ENCODE measurements around the gene CACNA1B.

GRCh38 chr9:138064547-138064946 lies 187.0 kb downstream of the CACNA1B start:
- no peak for TF ChIP-seq SUZ12 (IDR thresholded peaks at IDR 0.05)
- no peak for TF ChIP-seq FOXK2 (IDR thresholded peaks at IDR 0.05)
- no peak for TF ChIP-seq ARNT (IDR thresholded peaks at IDR 0.05)
- TF ChIP-seq ELF4 (IDR thresholded peaks at IDR 0.05): no peak
- TF ChIP-seq NFRKB (IDR thresholded peaks at IDR 0.05): no peak
- TF ChIP-seq SP1 (IDR thresholded peaks at IDR 0.05): no peak
- TF ChIP-seq FOXM1 (IDR thresholded peaks at IDR 0.05; ENCODE audit: borderline replicate concordance): no peak
- no peak for TF ChIP-seq CTBP1 (IDR thresholded peaks at IDR 0.05; ENCODE audit: borderline replicate concordance)
- no peak for TF ChIP-seq BHLHE40 (IDR thresholded peaks at IDR 0.05; ENCODE audit: borderline replicate concordance)
- no peak for TF ChIP-seq FOXA1 (IDR thresholded peaks at IDR 0.05)
- TF ChIP-seq TARDBP (IDR thresholded peaks at IDR 0.05): no peak
- TF ChIP-seq ZNF384 (IDR thresholded peaks at IDR 0.05): no peak

Data from HEK293T (cell line).